ENCODE data around the gene CCNJ.

GRCh38 chr10:96043893-96044715, 721 bp downstream of the CCNJ start:
- no peak for TF ChIP-seq EZH2 (IDR thresholded peaks at IDR 0.05; ENCODE audit: borderline replicate concordance, low read depth, low read length, severe bottlenecking)
- TF ChIP-seq, protein P1, sequence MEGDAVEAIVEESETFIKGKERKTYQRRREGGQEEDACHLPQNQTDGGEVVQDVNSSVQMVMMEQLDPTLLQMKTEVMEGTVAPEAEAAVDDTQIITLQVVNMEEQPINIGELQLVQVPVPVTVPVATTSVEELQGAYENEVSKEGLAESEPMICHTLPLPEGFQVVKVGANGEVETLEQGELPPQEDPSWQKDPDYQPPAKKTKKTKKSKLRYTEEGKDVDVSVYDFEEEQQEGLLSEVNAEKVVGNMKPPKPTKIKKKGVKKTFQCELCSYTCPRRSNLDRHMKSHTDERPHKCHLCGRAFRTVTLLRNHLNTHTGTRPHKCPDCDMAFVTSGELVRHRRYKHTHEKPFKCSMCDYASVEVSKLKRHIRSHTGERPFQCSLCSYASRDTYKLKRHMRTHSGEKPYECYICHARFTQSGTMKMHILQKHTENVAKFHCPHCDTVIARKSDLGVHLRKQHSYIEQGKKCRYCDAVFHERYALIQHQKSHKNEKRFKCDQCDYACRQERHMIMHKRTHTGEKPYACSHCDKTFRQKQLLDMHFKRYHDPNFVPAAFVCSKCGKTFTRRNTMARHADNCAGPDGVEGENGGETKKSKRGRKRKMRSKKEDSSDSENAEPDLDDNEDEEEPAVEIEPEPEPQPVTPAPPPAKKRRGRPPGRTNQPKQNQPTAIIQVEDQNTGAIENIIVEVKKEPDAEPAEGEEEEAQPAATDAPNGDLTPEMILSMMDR (IDR thresholded peaks at IDR 0.05; ENCODE audit: borderline replicate concordance, extremely low read depth, low read length, poor library complexity, severe bottlenecking), result no peak

Data from DND-41 (cell line).